PFSK-1 (cell line): ENCODE results near the gene PDGFRB.

Experiments
- FOXP2 ChIP-seq: optimal IDR thresholded peaks from 2 replicates; pipeline ENCODE3; 2011; ENCODE audit warnings: borderline replicate concordance, control low read depth, inconsistent platforms; ENCODE audit not compliant: insufficient read depth; ENCODE audit errors: extremely low read length, extremely low read depth
- POLR2AphosphoS5 ChIP-seq: IDR thresholded peaks from 2 replicates; pipeline ENCODE4 v1.6.1; 2012; ENCODE audit warnings: low read depth, mild to moderate bottlenecking, control low read depth, low read length, moderate library complexity
- SIN3A ChIP-seq: IDR thresholded peaks from 2 replicates; pipeline ENCODE4 v1.6.1; 2012; ENCODE audit warnings: mild to moderate bottlenecking, low read length, moderate library complexity, borderline replicate concordance; ENCODE audit not compliant: insufficient read depth
- TAF1 ChIP-seq: IDR thresholded peaks from 2 replicates; pipeline ENCODE4 v1.6.1; 2012; ENCODE audit warnings: low read length, control low read depth, borderline replicate concordance; ENCODE audit not compliant: insufficient read depth
- TF ChIP-seq, protein P1 (sequence below), 2 experiments: IDR thresholded peaks; 2 replicates each; pipeline versions ENCODE4 v1.6.1 to v1.8.0; 2011 to 2012; ENCODE audit warnings: low read depth in 2 of 2, low read length in 2 of 2, control low read depth in 1 of 2, inconsistent platforms in 1 of 2, mild to moderate bottlenecking in 1 of 2, moderate library complexity in 1 of 2; ENCODE audit not compliant: insufficient read depth in 1 of 2

Gene PDGFRB

DNA sequence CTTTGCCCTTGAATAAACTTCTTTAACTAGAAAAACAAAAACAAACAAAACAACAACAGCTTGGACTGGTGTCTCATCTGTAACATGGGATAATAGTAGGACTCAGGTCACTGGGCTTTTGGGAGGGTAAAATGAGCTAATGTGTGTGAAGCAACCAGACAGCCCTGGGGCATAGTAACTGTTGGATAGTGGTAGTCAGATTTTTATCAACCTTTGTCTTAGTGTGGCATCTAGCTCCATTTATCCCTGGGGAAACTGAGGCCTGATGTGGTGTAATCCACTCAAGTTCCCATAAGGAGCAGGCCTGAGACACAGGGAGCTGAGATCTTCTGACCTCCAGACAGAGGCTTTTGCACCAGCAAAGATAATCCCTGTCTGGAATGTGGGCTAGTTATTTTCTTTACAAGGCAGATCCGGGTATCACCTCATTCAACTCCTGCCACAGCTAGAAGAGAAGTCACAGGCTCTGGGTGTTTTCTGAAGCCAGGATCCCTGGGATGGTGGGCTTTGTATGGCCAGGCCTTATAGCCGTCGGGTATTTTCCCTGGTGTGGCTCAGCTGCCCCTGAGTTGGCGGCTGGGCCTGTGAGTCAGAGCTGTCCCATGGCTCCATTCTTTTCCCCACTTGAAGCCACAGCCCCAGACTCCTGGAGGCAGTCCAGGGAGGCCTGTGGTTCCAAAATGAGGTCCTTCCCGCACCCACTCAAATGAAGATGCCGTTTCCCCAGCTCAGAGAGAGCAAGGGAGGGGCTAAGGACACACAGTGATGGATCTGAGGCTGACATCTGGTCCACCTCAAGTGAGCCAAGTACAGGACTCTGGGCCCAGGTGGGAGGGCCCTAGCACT lies 43.2 kb downstream of the PDGFRB start:
- no peak for TF ChIP-seq POLR2AphosphoS5

- TF ChIP-seq SIN3A (no peak), TAF1 (no peak), POLR2AphosphoS5 (no peak), FOXP2 (no peak)
- TF ChIP-seq, protein P1, sequence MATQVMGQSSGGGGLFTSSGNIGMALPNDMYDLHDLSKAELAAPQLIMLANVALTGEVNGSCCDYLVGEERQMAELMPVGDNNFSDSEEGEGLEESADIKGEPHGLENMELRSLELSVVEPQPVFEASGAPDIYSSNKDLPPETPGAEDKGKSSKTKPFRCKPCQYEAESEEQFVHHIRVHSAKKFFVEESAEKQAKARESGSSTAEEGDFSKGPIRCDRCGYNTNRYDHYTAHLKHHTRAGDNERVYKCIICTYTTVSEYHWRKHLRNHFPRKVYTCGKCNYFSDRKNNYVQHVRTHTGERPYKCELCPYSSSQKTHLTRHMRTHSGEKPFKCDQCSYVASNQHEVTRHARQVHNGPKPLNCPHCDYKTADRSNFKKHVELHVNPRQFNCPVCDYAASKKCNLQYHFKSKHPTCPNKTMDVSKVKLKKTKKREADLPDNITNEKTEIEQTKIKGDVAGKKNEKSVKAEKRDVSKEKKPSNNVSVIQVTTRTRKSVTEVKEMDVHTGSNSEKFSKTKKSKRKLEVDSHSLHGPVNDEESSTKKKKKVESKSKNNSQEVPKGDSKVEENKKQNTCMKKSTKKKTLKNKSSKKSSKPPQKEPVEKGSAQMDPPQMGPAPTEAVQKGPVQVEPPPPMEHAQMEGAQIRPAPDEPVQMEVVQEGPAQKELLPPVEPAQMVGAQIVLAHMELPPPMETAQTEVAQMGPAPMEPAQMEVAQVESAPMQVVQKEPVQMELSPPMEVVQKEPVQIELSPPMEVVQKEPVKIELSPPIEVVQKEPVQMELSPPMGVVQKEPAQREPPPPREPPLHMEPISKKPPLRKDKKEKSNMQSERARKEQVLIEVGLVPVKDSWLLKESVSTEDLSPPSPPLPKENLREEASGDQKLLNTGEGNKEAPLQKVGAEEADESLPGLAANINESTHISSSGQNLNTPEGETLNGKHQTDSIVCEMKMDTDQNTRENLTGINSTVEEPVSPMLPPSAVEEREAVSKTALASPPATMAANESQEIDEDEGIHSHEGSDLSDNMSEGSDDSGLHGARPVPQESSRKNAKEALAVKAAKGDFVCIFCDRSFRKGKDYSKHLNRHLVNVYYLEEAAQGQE (IDR thresholded peaks at IDR 0.05; ENCODE audit: insufficient read depth in 1 of 2, low read depth in 2 of 2, low read length in 2 of 2), result no peak
Measured at GRCh38 chr5:150111122-150111521, 44.5 kb downstream of the PDGFRB start.

DNA sequence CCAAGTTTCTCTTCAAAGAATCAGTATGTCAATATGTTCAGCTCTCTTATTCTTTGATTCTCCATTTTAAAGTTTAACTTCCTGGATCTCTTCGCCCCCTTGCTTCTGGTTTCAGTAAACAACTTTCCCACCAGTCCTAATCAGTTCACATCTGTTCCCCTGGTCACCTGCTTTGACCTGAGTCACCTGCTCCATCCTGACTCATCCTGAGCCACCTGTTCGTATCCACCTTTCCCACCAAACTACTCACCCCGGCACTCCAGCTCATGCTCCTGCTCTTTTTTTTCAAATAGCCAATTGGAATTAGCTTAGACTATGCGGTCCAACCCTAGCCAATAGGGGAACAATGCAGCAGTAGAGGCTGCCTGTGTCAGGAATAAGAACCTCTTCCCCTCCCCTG lies 45.7 kb downstream of the PDGFRB start:
- no peak for TF ChIP-seq FOXP2
- no peak for TF ChIP-seq POLR2AphosphoS5
- TF ChIP-seq SIN3A, result no peak
- TF ChIP-seq, protein P1 (IDR thresholded peaks at IDR 0.05; ENCODE audit: insufficient read depth in 1 of 2, low read depth in 2 of 2, low read length in 2 of 2), result no peak
- TF ChIP-seq TAF1, result no peak

DNA sequence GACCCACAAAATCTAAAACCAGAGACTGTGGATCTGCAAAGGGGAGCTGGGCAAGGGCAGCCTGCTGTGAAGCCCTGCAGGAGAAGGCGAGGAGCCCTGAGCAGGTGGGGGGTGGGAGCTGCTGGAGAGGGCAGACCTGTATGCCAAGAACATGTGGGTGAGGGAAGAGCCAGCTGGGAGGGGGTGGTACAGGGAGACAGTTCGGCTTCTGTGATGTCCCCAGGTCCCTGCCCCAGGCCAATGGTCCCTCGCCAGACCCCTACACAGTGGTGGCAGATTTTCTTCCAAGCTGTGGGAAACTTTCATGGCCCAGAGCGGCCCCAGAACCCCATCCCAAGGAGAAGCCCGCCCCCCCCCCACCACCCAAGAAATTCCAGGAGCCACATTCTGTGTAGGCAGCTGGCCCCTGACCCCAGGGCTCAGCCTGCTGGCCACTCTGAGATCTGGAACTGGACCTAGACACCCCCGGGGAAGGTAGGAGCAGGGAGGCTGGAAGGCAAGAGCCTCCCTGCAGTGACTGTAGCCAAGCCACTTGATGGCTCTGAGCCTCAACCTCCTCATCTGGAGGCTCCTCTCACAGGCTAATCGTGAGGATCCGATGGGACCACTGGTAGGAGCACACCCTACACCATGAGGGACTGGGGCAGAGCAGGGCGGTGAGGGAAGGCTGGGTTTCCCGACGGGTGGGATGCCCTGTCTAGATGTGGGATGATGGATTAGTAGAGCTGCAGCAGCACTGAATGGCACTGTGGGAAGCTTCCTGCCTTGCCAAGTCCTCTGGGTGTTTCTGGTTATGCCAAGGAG lies 46.7 kb downstream of the PDGFRB start:
- TF ChIP-seq POLR2AphosphoS5 (no peak), SIN3A (no peak), TAF1 (no peak), FOXP2 (no peak)
- TF ChIP-seq, protein P1 (IDR thresholded peaks at IDR 0.05; ENCODE audit: insufficient read depth in 1 of 2, low read depth in 2 of 2, low read length in 2 of 2), result no peak

DNA sequence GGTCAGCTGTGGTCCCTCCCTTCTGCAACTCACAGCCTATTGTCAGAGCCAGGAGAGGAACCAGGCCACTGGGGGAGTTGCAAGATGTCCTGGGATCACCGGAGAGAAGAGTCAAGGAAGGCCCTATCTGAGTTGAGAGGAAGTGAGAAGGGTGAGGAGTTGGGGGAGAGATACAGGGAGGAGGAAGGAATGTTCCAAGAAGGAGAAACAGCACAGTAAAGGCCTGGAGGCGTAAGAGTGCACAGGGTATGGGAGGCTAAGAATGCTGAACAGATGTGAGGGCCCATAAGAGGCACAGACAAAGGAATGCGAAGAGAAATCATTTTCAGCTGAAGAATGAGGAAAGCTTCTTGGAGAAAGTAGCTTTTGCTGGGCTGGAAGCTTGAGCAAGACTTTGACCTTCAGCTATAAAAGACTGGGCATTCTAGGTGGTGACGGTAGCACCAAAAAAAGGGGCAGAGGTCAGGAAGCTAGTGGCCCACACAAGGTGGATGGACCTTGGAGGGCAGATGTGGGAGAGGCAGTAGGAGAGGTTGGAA lies 47.7 kb downstream of the PDGFRB start:
- TF ChIP-seq TAF1, result no peak
- no peak for TF ChIP-seq SIN3A
- TF ChIP-seq POLR2AphosphoS5, result no peak
- no peak for TF ChIP-seq FOXP2
- TF ChIP-seq, protein P1 (IDR thresholded peaks at IDR 0.05; ENCODE audit: insufficient read depth in 1 of 2, low read depth in 2 of 2, low read length in 2 of 2), result no peak
